ENCODE data around the gene THUMPD2.

DNA sequence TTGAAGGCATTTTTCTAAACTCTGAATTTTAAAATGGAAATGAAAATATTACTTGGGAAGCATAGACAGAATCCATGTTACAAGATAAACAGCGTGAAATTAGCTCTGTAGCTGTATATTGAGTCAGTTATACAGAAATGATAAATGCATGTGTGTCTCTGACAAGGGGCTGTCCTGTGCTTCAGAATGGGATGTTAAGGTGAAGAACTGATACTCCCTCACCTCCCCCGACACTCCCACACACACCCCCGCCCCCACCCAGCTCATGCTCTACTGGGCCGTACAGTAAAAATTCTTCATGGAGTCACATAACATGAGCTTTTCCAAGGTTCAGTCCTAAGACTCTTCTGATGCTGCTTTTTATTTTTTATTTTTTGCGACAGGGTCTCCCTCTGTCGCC lies 869 bp upstream of the THUMPD2 start:
- TF ChIP-seq, protein P1, sequence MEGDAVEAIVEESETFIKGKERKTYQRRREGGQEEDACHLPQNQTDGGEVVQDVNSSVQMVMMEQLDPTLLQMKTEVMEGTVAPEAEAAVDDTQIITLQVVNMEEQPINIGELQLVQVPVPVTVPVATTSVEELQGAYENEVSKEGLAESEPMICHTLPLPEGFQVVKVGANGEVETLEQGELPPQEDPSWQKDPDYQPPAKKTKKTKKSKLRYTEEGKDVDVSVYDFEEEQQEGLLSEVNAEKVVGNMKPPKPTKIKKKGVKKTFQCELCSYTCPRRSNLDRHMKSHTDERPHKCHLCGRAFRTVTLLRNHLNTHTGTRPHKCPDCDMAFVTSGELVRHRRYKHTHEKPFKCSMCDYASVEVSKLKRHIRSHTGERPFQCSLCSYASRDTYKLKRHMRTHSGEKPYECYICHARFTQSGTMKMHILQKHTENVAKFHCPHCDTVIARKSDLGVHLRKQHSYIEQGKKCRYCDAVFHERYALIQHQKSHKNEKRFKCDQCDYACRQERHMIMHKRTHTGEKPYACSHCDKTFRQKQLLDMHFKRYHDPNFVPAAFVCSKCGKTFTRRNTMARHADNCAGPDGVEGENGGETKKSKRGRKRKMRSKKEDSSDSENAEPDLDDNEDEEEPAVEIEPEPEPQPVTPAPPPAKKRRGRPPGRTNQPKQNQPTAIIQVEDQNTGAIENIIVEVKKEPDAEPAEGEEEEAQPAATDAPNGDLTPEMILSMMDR (IDR thresholded peaks at IDR 0.05 in 8 of 11, conservative IDR thresholded peaks at IDR 0.05 in 3 of 11): no peak
- TF ChIP-seq POLR2AphosphoS5 (IDR thresholded peaks at IDR 0.05): no peak
- no peak for TF ChIP-seq POLR2A (IDR thresholded peaks at IDR 0.05)

Data from spleen (tissue), 7 donors.